Measurements from ENCODE around the gene PSMD8. TPM values are rescaled to one million over a fixed set of nuclear protein-coding genes. Genes with fewer than 3 reads are reported as not detected.
"Not testable (repeated sequence)": the region's sequence is repeated elsewhere in the genome, so short reads cannot be mapped to it uniquely, and the experiment has no call there.

The PSMD8 gene
- total and polyA plus RNA-seq, 4 donors, result 92.4 to 119 (median 102) TPM

- intact Hi-C loops (cut with DNase I), result loop anchor here (5.0 to 10.0 kb wide), 6 partner anchors 35 to 515 kb away; partner anchors contain the start of genes GGN (in 1 of the 2), PSMD8 (in 1 of the 2), SIPA1L3 (in 1 of the 2) and SPRED3 (in 1 of the 2)
- no peaks in the 10 kb centered on the region for H3K9me3 ChIP-seq (ENCODE audit: control insufficient read depth, low read length)
- 61 to 62% methylated on average over 10 of the region's 10 CpGs for WGBS, 2 donors
- no peaks in the 10 kb centered on the region for H3K36me3 ChIP-seq (ENCODE audit: control insufficient read depth in 1 of 2, insufficient read depth in 2 of 2, low read length in 1 of 2)
- DNase-seq (no peak), ATAC-seq (ENCODE audit: low FRiP score) (no peak)
- H3K4me1 ChIP-seq (ENCODE audit: control insufficient read depth in 1 of 2, insufficient read depth in 2 of 2, low read length in 2 of 2), result no peaks in the 10 kb centered on the region
- no peak overlapping the region for H3K27ac ChIP-seq (ENCODE audit: low read depth in 1 of 2, low read length in 2 of 2)
- H3K27me3 ChIP-seq (ENCODE audit: control insufficient read depth in 1 of 2, insufficient read depth in 2 of 2, low read length in 1 of 2), result no peaks in the 10 kb centered on the region
- no peak overlapping the region for H3K4me3 ChIP-seq (ENCODE audit: low read length in 2 of 2)
Observed at GRCh38 chr19:38337360-38337653, 37.1 kb upstream of the PSMD8 start.

GRCh38 chr19:38339011-38339410 lies 35.4 kb upstream of the PSMD8 start:
- intact Hi-C loops (cut with DNase I), result loop anchor here (5.0 to 10.0 kb wide), 6 partner anchors 33 to 513 kb away; partner anchors contain the start of genes GGN (in 1 of the 2), PSMD8 (in 1 of the 2), SIPA1L3 (in 1 of the 2) and SPRED3 (in 1 of the 2)

DNA sequence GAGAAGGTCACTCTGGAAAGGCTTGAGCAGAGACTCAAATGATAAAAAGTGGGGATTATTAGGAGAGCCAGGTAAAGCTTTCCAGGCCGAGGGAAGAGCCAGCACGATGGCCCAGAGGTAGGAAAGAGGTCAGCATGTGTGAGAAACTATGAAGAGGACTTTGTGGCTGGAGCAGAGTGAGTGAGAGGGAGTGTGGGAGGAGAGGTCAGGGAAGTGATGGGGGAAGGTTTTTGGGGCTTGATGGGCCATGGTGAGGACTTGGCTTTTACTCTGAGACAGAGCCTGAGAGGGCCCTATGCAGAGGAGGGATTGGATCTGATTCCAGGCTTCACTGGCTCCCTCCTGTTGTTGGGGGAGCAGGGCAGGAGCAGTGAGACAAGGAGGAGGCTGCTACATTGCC lies 33.4 kb upstream of the PSMD8 start:
- H3K36me3 ChIP-seq (ENCODE audit: control insufficient read depth in 1 of 2, insufficient read depth in 2 of 2, low read length in 1 of 2), result no peaks in the 10 kb centered on the region
- intact Hi-C loops (cut with DNase I), result no loop called here
- WGBS, 2 donors, result 88 to 91% methylated on average over 2 of the region's 2 CpGs

More at GRCh38 chr19:38339011-38339410, 35.4 kb upstream of the PSMD8 start:
- not testable (repeated sequence) for DNase-seq; H3K27ac ChIP-seq (ENCODE audit: low read depth in 1 of 2, low read length in 2 of 2); ATAC-seq (ENCODE audit: low FRiP score); H3K36me3 ChIP-seq (ENCODE audit: control insufficient read depth in 1 of 2, insufficient read depth in 2 of 2, low read length in 1 of 2); H3K27me3 ChIP-seq (ENCODE audit: control insufficient read depth in 1 of 2, insufficient read depth in 2 of 2, low read length in 1 of 2); H3K9me3 ChIP-seq (ENCODE audit: control insufficient read depth, low read length); H3K4me3 ChIP-seq (ENCODE audit: low read length in 2 of 2); H3K4me1 ChIP-seq (ENCODE audit: control insufficient read depth in 1 of 2, insufficient read depth in 2 of 2, low read length in 2 of 2)
- WGBS, 2 donors, result 60% methylated on average over 4 of the region's 4 CpGs

DNA sequence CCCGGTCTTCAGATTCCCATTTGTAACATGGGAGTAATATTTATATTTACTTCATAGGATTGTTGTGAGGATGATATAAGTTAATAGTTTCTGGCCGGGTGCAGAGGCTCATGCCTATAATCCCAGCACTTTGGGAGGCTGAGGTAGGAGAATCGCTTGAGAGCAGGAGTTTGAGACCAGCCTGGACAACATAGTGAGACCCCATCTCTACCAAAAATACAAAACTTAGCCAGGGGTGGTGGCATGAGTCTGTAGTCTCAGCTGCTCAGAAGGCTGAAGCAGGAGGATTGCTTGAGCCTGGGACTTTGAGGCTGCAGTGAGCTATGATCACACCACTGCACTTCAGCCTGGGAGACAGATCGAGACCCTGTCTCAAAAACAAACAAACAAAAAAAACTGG lies 27.5 kb upstream of the PSMD8 start:
- H3K36me3 ChIP-seq (ENCODE audit: control insufficient read depth in 1 of 2, insufficient read depth in 2 of 2, low read length in 1 of 2), result no peaks in the 10 kb centered on the region
- no peak overlapping the region for H3K27ac ChIP-seq (ENCODE audit: low read depth in 1 of 2, low read length in 2 of 2)
- no peaks in the 10 kb centered on the region for H3K9me3 ChIP-seq (ENCODE audit: control insufficient read depth, low read length)
- no peaks in the 10 kb centered on the region for H3K27me3 ChIP-seq (ENCODE audit: control insufficient read depth in 1 of 2, insufficient read depth in 2 of 2, low read length in 1 of 2)
- no peaks in the 10 kb centered on the region for H3K4me1 ChIP-seq (ENCODE audit: control insufficient read depth in 1 of 2, insufficient read depth in 2 of 2, low read length in 2 of 2)
- DNase-seq (no peak), ATAC-seq (ENCODE audit: low FRiP score) (no peak)
- H3K4me3 ChIP-seq (ENCODE audit: low read length in 2 of 2), result no peak overlapping the region
- intact Hi-C loops (cut with DNase I), result no loop called here
- 83 to 85% methylated on average over 4 of the region's 4 CpGs for WGBS, 2 donors

More for the DNA sequence above, 33.4 kb upstream of the PSMD8 start:
- Histone ChIP-seq H3K9me3 (ENCODE audit: control insufficient read depth, low read length) (no peaks in the 10 kb centered on the region), H3K27me3 (ENCODE audit: control insufficient read depth in 1 of 2, insufficient read depth in 2 of 2, low read length in 1 of 2) (no peaks in the 10 kb centered on the region), H3K4me1 (ENCODE audit: control insufficient read depth in 1 of 2, insufficient read depth in 2 of 2, low read length in 2 of 2) (no peaks in the 10 kb centered on the region), H3K4me3 (ENCODE audit: low read length in 2 of 2) (no peak overlapping the region), H3K27ac (ENCODE audit: low read depth in 1 of 2, low read length in 2 of 2) (no peak overlapping the region)
- ATAC-seq (ENCODE audit: low FRiP score) (no peak), DNase-seq (no peak)

- H3K36me3 ChIP-seq (ENCODE audit: control insufficient read depth in 1 of 2, insufficient read depth in 2 of 2, low read length in 1 of 2), result no peaks in the 10 kb centered on the region
- intact Hi-C loops (cut with DNase I), result no loop called here
Observed at GRCh38 chr19:38350883-38351282, 23.5 kb upstream of the PSMD8 start.

DNA sequence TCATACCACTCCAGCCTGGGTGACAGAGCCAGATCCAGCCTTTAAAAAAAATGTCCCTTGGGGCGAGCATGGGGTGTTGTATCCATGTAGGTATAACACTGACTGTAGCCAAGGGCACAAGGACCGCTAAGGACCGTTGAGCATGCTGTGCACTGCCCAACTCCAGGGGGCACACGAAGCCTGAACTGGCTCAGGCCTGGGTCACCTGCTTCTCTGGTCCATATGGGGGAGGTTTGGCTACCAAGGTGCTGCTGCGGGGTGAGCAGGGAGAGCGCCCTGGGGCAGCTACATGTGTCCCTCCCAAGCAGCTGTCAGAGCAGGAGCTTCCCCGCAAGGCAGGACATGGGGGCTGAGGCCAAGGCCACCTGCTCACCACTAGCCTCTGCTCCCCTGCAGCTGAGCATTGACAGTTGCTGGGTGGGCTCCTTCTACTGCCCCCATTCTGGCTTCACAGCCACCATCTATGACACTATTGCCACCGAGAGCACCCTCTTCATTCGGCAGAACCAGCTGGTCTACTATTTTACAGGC lies 22.4 kb upstream of the PSMD8 start:
- no peak for ATAC-seq (ENCODE audit: low FRiP score)
- H3K36me3 ChIP-seq (ENCODE audit: control insufficient read depth in 1 of 2, insufficient read depth in 2 of 2, low read length in 1 of 2), result no peaks in the 10 kb centered on the region
- 71 to 72% methylated on average over 9 of the region's 9 CpGs for whole genome bisulfite sequencing, 2 donors
- H3K4me1 ChIP-seq (ENCODE audit: control insufficient read depth in 1 of 2, insufficient read depth in 2 of 2, low read length in 2 of 2), result no peaks in the 10 kb centered on the region
- no peak for DNase-seq
- intact Hi-C loops (cut with DNase I), result no loop called here
- no peak overlapping the region for H3K4me3 ChIP-seq (ENCODE audit: low read length in 2 of 2)
- H3K27me3 ChIP-seq (ENCODE audit: control insufficient read depth in 1 of 2, insufficient read depth in 2 of 2, low read length in 1 of 2), result no peaks in the 10 kb centered on the region
- H3K27ac ChIP-seq (ENCODE audit: low read depth in 1 of 2, low read length in 2 of 2), result no peak overlapping the region
- no peaks in the 10 kb centered on the region for H3K9me3 ChIP-seq (ENCODE audit: control insufficient read depth, low read length)

More at GRCh38 chr19:38350883-38351282, 23.5 kb upstream of the PSMD8 start:
- WGBS, 2 donors, result 81 to 87% methylated on average over 3 of the region's 3 CpGs
- H3K27ac ChIP-seq (ENCODE audit: low read depth in 1 of 2, low read length in 2 of 2), result no peak overlapping the region
- H3K27me3 ChIP-seq (ENCODE audit: control insufficient read depth in 1 of 2, insufficient read depth in 2 of 2, low read length in 1 of 2), result no peaks in the 10 kb centered on the region
- DNase-seq (no peak), ATAC-seq (ENCODE audit: low FRiP score) (no peak)
- H3K4me3 ChIP-seq (ENCODE audit: low read length in 2 of 2), result no peak overlapping the region
- H3K9me3 ChIP-seq (ENCODE audit: control insufficient read depth, low read length), result no peaks in the 10 kb centered on the region
- no peaks in the 10 kb centered on the region for H3K4me1 ChIP-seq (ENCODE audit: control insufficient read depth in 1 of 2, insufficient read depth in 2 of 2, low read length in 2 of 2)

GRCh38 chr19:38352611-38353010 lies 21.8 kb upstream of the PSMD8 start:
- Histone ChIP-seq H3K4me3 (ENCODE audit: low read length in 2 of 2) (no peak overlapping the region), H3K27ac (ENCODE audit: low read depth in 1 of 2, low read length in 2 of 2) (no peak overlapping the region), H3K9me3 (ENCODE audit: control insufficient read depth, low read length) (no peaks in the 10 kb centered on the region), H3K27me3 (ENCODE audit: control insufficient read depth in 1 of 2, insufficient read depth in 2 of 2, low read length in 1 of 2) (no peaks in the 10 kb centered on the region), H3K36me3 (ENCODE audit: control insufficient read depth in 1 of 2, insufficient read depth in 2 of 2, low read length in 1 of 2) (no peaks in the 10 kb centered on the region), H3K4me1 (ENCODE audit: control insufficient read depth in 1 of 2, insufficient read depth in 2 of 2, low read length in 2 of 2) (no peaks in the 10 kb centered on the region)
- DNase-seq (no peak), ATAC-seq (ENCODE audit: low FRiP score) (no peak)
- intact Hi-C loops (cut with DNase I), result no loop called here
- WGBS, 2 donors, result 46 to 49% methylated on average over 7 to 8 of the region's 8 CpGs

DNA sequence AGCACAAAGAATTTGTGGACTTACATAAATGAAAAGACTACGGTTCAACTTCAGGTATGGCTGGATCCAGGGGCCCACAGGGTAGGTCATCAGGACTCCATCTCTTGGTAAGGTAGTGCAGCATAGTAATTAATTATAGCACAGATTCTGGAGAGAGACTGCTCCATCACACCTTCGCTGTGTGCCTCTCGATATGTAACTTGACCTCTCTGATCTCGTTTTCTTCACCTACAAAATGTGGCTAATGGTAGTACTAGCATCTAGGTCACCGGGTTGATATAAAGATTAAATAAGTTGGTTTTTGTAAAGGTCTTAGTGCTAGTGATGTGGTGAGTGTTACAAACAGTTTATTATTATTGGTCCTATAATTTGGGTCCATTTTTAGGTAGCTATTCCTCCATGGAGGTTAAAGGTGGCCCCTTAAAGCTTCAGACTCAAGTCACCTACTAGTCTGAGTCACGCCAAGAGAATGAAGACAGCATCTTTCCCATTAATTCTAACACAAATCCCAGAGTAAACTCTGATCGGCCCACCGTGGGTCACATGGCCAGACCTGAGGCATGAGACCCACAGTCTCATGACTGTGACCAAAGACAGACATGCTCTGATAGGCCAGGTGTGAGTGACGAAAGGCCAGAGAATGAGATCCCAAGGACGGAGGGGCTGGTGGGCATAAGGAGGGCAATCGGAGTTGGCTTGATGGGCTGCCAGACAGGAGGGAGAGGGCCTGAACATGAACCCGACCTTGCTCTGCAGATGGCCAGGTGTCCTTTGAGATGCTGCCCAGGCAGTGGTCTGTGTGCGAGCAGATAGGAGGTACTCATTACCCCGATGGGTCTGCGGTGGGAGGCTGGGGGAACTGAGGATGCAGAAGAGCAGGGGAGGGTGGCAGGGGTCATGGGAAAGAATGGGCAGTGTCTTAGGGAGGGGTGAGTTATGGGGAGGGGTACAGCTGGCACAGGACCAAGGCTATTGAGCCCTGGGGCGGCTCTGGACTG lies 18.3 kb upstream of the PSMD8 start:
- 78% methylated on average over 16 of the region's 16 CpGs for WGBS, 2 donors
- no peak for DNase-seq
- Histone ChIP-seq H3K9me3 (ENCODE audit: control insufficient read depth, low read length) (no peaks in the 10 kb centered on the region), H3K27me3 (ENCODE audit: control insufficient read depth in 1 of 2, insufficient read depth in 2 of 2, low read length in 1 of 2) (no peaks in the 10 kb centered on the region), H3K27ac (ENCODE audit: low read depth in 1 of 2, low read length in 2 of 2) (no peak overlapping the region), H3K4me1 (ENCODE audit: control insufficient read depth in 1 of 2, insufficient read depth in 2 of 2, low read length in 2 of 2) (no peaks in the 10 kb centered on the region), H3K36me3 (ENCODE audit: control insufficient read depth in 1 of 2, insufficient read depth in 2 of 2, low read length in 1 of 2) (no peaks in the 10 kb centered on the region), H3K4me3 (ENCODE audit: low read length in 2 of 2) (no peak overlapping the region)
- no peak for ATAC-seq (ENCODE audit: low FRiP score)
- intact Hi-C loops (cut with DNase I), result no loop called here

All from aorta (tissue), 5 donors.